Testis (tissue), 2 donors: ENCODE data around the gene FAM3B.

Source experiments
- CTCF ChIP-seq, 3 experiments: fragments of 450-650 bp in 2 of 3; fragments of 200-600 bp in 1 of 3; sonication (generic) in 1 of 3; IDR thresholded peaks; one replicate each; pipeline ENCODE4 v1.5.1; 2016 to 2019; ENCODE audit warnings: antibody characterized with exemption in 3 of 3, mild to moderate bottlenecking in 2 of 3, moderate library complexity in 1 of 3
- POLR2A ChIP-seq: fragments of 450-650 bp; IDR thresholded peaks from one replicate; pipeline ENCODE4 v1.6.1; 2017; ENCODE audit warnings: antibody characterized with exemption, mild to moderate bottlenecking, moderate library complexity

GRCh38 chr21:41349126-41349525 is 32.5 kb downstream of the FAM3B start:
- TF ChIP-seq CTCF (IDR thresholded peaks at IDR 0.05) (no peak), POLR2A (no peak)
